ENCODE data around the gene ITPR1. TPM values are rescaled to one million over a fixed set of nuclear protein-coding genes. Genes with fewer than 3 reads are reported as not detected.
A peak's percentile ranks its signal among the peaks of the same experiment; 100 is the strongest.

Gene ITPR1
- total and polyA plus RNA-seq, 5 experiments from 2014 or later, result 8.3 to 80.4 (median 10.6) TPM

GRCh38 chr3:4627651-4628375, 134.7 kb downstream of the ITPR1 start:
- Mint-ChIP-seq H3K27me3 (no peaks in the 10 kb centered on the region), H3K4me3 (no peak overlapping the region), H3K27ac (peak overlapping the region in 2 of 10 donors; percentile 27 to 75), H3K4me1 (peaks cover 0 to 10% (median 4%) of the 10 kb centered on the region in 4 donors), H3K9me3 (no peaks in the 10 kb centered on the region), H3K36me3 (peaks cover 0 to 18% (median 1%) of the 10 kb centered on the region in 3 donors)
- ATAC-seq (no peak), DNase-seq (no peak)
- POLR2A ChIA-PET, result no interaction called here

GRCh38 chr3:4629095-4630007, 136.2 kb downstream of the ITPR1 start:
- no peaks in the 10 kb centered on the region for H3K27me3 Mint-ChIP-seq
- peak overlapping the region in 4 of 10 donors; percentile 14 to 72 (median 18) for H3K27ac Mint-ChIP-seq
- ATAC-seq (no peak), DNase-seq (no peak)
- H3K9me3 Mint-ChIP-seq, result no peaks in the 10 kb centered on the region
- H3K4me3 Mint-ChIP-seq, result no peak overlapping the region
- H3K4me1 Mint-ChIP-seq, result peaks cover 6 to 13% (median 9%) of the 10 kb centered on the region in 4 donors
- H3K36me3 Mint-ChIP-seq, result peaks cover 0 to 21% (median 4%) of the 10 kb centered on the region in 3 donors
- POLR2A ChIA-PET, result interaction anchor here (0.5 to 0.9 kb wide), 3 partner anchors 40 to 162 kb away, joined by 3 to 5 read pairs (median 5); partner anchors contain the start of gene SUMF1

GRCh38 chr3:4633078-4634004, 140.2 kb downstream of the ITPR1 start:
- no peaks in the 10 kb centered on the region for H3K9me3 Mint-ChIP-seq
- H3K4me3 Mint-ChIP-seq, result no peak overlapping the region
- peaks cover 0 to 19% (median 7%) of the 10 kb centered on the region in 3 donors for H3K36me3 Mint-ChIP-seq
- POLR2A ChIA-PET, result interaction anchor here (0.5 to 1.4 kb wide), 4 partner anchors 115 to 283 kb away, joined by 3 to 5 read pairs (median 4); partner anchors contain the start of gene ITPR1
- no peaks in the 10 kb centered on the region for H3K27me3 Mint-ChIP-seq
- peak in 4 of 10 donors; percentile 14 to 55 (median 52) for DNase-seq
- H3K27ac Mint-ChIP-seq, result peak overlapping the region in 3 of 10 donors; percentile 29 to 79 (median 49)
- peak; percentile 49 to 73 for ATAC-seq
- H3K4me1 Mint-ChIP-seq, result peaks cover 6 to 8% (median 8%) of the 10 kb centered on the region in 4 donors

- ATAC-seq, result no peak
- H3K4me1 Mint-ChIP-seq, result peaks cover 6 to 8% (median 8%) of the 10 kb centered on the region in 4 donors
- no peaks in the 10 kb centered on the region for H3K27me3 Mint-ChIP-seq
- H3K36me3 Mint-ChIP-seq, result peaks cover 0 to 13% (median 6%) of the 10 kb centered on the region in 3 donors
- no peak overlapping the region for H3K4me3 Mint-ChIP-seq
- POLR2A ChIA-PET, result interaction anchor here (1.4 kb wide), 1 partner anchor 116 kb away, joined by 3 read pairs; no protein-coding TSS in a partner anchor
- no peak overlapping the region for H3K27ac Mint-ChIP-seq
- DNase-seq, result no peak
- H3K9me3 Mint-ChIP-seq, result no peaks in the 10 kb centered on the region
Measured at GRCh38 chr3:4634894-4635293, 141.7 kb downstream of the ITPR1 start.

- peaks cover 0 to 32% (median 17%) of the 10 kb centered on the region in 3 donors for H3K36me3 Mint-ChIP-seq
- no peaks in the 10 kb centered on the region for H3K27me3 Mint-ChIP-seq
- ATAC-seq (no peak), DNase-seq (no peak)
- H3K27ac Mint-ChIP-seq, result peak overlapping the region in 1 of 10 donors; percentile 66
- H3K4me1 Mint-ChIP-seq, result peaks cover 6 to 8% (median 8%) of the 10 kb centered on the region in 4 donors
- no peak overlapping the region for H3K4me3 Mint-ChIP-seq
- POLR2A ChIA-PET, result no interaction called here
- no peaks in the 10 kb centered on the region for H3K9me3 Mint-ChIP-seq
Measured at GRCh38 chr3:4637265-4637664, 144.1 kb downstream of the ITPR1 start.

GRCh38 chr3:4641863-4642563, 148.9 kb downstream of the ITPR1 start:
- H3K27me3 Mint-ChIP-seq, result no peaks in the 10 kb centered on the region
- H3K9me3 Mint-ChIP-seq, result no peaks in the 10 kb centered on the region
- peaks cover 0 to 73% (median 35%) of the 10 kb centered on the region in 3 donors for H3K36me3 Mint-ChIP-seq
- peaks cover 1 to 17% (median 13%) of the 10 kb centered on the region in 4 donors for H3K4me1 Mint-ChIP-seq
- DNase-seq (no peak), ATAC-seq (no peak)
- H3K4me3 Mint-ChIP-seq, result no peak overlapping the region
- peak overlapping the region in 2 of 10 donors; percentile 21 to 33 for H3K27ac Mint-ChIP-seq
- POLR2A ChIA-PET, result no interaction called here

- H3K27me3 Mint-ChIP-seq, result no peaks in the 10 kb centered on the region
- H3K4me3 Mint-ChIP-seq, result no peak overlapping the region
- peak overlapping the region in 2 of 10 donors; percentile 21 to 24 for H3K27ac Mint-ChIP-seq
- POLR2A ChIA-PET, result no interaction called here
- DNase-seq (no peak), ATAC-seq (no peak)
- peaks cover 0 to 79% (median 41%) of the 10 kb centered on the region in 3 donors for H3K36me3 Mint-ChIP-seq
- H3K9me3 Mint-ChIP-seq, result no peaks in the 10 kb centered on the region
- H3K4me1 Mint-ChIP-seq, result peaks cover 0 to 17% (median 13%) of the 10 kb centered on the region in 4 donors
Measured at GRCh38 chr3:4642611-4643010, 149.5 kb downstream of the ITPR1 start.

GRCh38 chr3:4643904-4644547, 150.9 kb downstream of the ITPR1 start:
- peak overlapping the region in 1 of 10 donors; percentile 20 for H3K4me3 Mint-ChIP-seq
- H3K36me3 Mint-ChIP-seq, result peaks cover 1 to 91% (median 52%) of the 10 kb centered on the region in 3 donors
- H3K4me1 Mint-ChIP-seq, result peaks cover 0 to 17% (median 13%) of the 10 kb centered on the region in 4 donors
- ATAC-seq (no peak), DNase-seq (no peak)
- H3K27ac Mint-ChIP-seq, result peak overlapping the region in 1 of 10 donors; percentile 72
- no peaks in the 10 kb centered on the region for H3K27me3 Mint-ChIP-seq
- H3K9me3 Mint-ChIP-seq, result no peaks in the 10 kb centered on the region
- POLR2A ChIA-PET, result interaction anchor here (0.6 kb wide), 1 partner anchor 441 kb away, joined by 5 read pairs; no protein-coding TSS in a partner anchor

GRCh38 chr3:4644951-4645350, 151.8 kb downstream of the ITPR1 start:
- ATAC-seq (no peak), DNase-seq (no peak)
- H3K4me1 Mint-ChIP-seq, result peaks cover 0 to 17% (median 13%) of the 10 kb centered on the region in 4 donors
- H3K4me3 Mint-ChIP-seq, result no peak overlapping the region
- POLR2A ChIA-PET, result no interaction called here
- H3K27ac Mint-ChIP-seq, result peak overlapping the region in 6 of 10 donors; percentile 9 to 80 (median 62)
- peaks cover 11 to 94% (median 62%) of the 10 kb centered on the region in 3 donors for H3K36me3 Mint-ChIP-seq
- H3K27me3 Mint-ChIP-seq, result no peaks in the 10 kb centered on the region
- peaks cover 0 to 3% (median 0%) of the 10 kb centered on the region in 9 donors for H3K9me3 Mint-ChIP-seq

- Mint-ChIP-seq H3K4me3 (no peak overlapping the region), H3K9me3 (peaks cover 0 to 7% (median 0%) of the 10 kb centered on the region in 9 donors), H3K27me3 (no peaks in the 10 kb centered on the region), H3K27ac (peak overlapping the region in 6 of 10 donors; percentile 9 to 80 (median 62)), H3K4me1 (peaks cover 0 to 17% (median 13%) of the 10 kb centered on the region in 4 donors), H3K36me3 (peaks cover 16 to 94% (median 64%) of the 10 kb centered on the region in 3 donors)
- ATAC-seq, result peak in 1 of 2 donors; percentile 66
- POLR2A ChIA-PET, result no interaction called here
- peak in 3 of 10 donors; percentile 6 to 30 (median 24) for DNase-seq
Measured at GRCh38 chr3:4645468-4645867, 152.3 kb downstream of the ITPR1 start.

GRCh38 chr3:4647411-4647810, 154.3 kb downstream of the ITPR1 start:
- Mint-ChIP-seq H3K27me3 (no peaks in the 10 kb centered on the region), H3K4me3 (no peak overlapping the region), H3K4me1 (peaks cover 0 to 17% (median 13%) of the 10 kb centered on the region in 4 donors), H3K9me3 (peaks cover 0 to 7% (median 0%) of the 10 kb centered on the region in 9 donors), H3K36me3 (peaks cover 17 to 96% (median 61%) of the 10 kb centered on the region in 3 donors), H3K27ac (no peak overlapping the region)
- DNase-seq (no peak), ATAC-seq (no peak)
- POLR2A ChIA-PET, result no interaction called here

All from naive thymus-derived CD8-positive, alpha-beta T cell (primary cell).